GM12892 (cell line): ENCODE measurements around the gene ATF7.

Experiments
- POLR2A ChIP-seq: IDR thresholded peaks from 2 replicates; pipeline ENCODE4 v1.6.1; 2011; ENCODE audit warnings: low read depth, low read length, control low read depth
- POLR2AphosphoS5 ChIP-seq: IDR thresholded peaks from 2 replicates; pipeline ENCODE4 v1.6.1; 2011; ENCODE audit warnings: low read depth, low read length, control low read depth
- TAF1 ChIP-seq: IDR thresholded peaks from 2 replicates; pipeline ENCODE4 v1.6.1; 2011; ENCODE audit warnings: low read depth, mild to moderate bottlenecking, control low read depth, low read length, borderline replicate concordance

GRCh38 chr12:53506881-53507602 lies 119.1 kb downstream of the ATF7 start, which contains the start of gene NPFF:
- TF ChIP-seq TAF1 (no peak), POLR2A (no peak), POLR2AphosphoS5 (no peak; the same call in 1 of the 2 replicates)
